ENCODE measurements around the gene TAS2R40. TPM values are rescaled to one million over a fixed set of nuclear protein-coding genes. Genes with fewer than 3 reads are reported as not detected.

Gene TAS2R40
- total RNA-seq, 1 donor from 2014 or later, result not detected

- no peaks in the 10 kb centered on the region for H3K27me3 ChIP-seq (ENCODE audit: low read depth)
- intact Hi-C loops (cut with micrococcal nuclease), result no loop called here
- H3K4me1 ChIP-seq, result peaks cover 7% of the 10 kb centered on the region
- no peak for TF ChIP-seq CTCF (IDR thresholded peaks at IDR 0.05; ENCODE audit: borderline replicate concordance)
- H3K9me3 ChIP-seq (replicated peaks), result peaks cover 26% of the 10 kb centered on the region
- no peak overlapping the region for H3K4me3 ChIP-seq
- H3K36me3 ChIP-seq, result no peaks in the 10 kb centered on the region
- no peak for DNase-seq
- H3K27ac ChIP-seq (replicated peaks), result no peak overlapping the region
These were observed 15.5 kb downstream of the TAS2R40 start for GRCh38 chr7:143237366-143237765.

GRCh38 chr7:143238289-143238980, 16.6 kb downstream of the TAS2R40 start:
- Histone ChIP-seq H3K4me1 (peaks cover 7% of the 10 kb centered on the region), H3K27ac (replicated peaks) (peak overlapping the region; percentile 10), H3K9me3 (replicated peaks) (peaks cover 26% of the 10 kb centered on the region), H3K36me3 (no peaks in the 10 kb centered on the region), H3K4me3 (no peak overlapping the region), H3K27me3 (ENCODE audit: low read depth) (no peaks in the 10 kb centered on the region)
- no peak for DNase-seq
- no peak for TF ChIP-seq CTCF (IDR thresholded peaks at IDR 0.05; ENCODE audit: borderline replicate concordance)
- intact Hi-C loops (cut with micrococcal nuclease), result no loop called here

- Histone ChIP-seq H3K36me3 (no peaks in the 10 kb centered on the region), H3K4me1 (peaks cover 7% of the 10 kb centered on the region), H3K27ac (replicated peaks) (no peak overlapping the region), H3K4me3 (no peak overlapping the region), H3K9me3 (replicated peaks) (peaks cover 26% of the 10 kb centered on the region), H3K27me3 (ENCODE audit: low read depth) (no peaks in the 10 kb centered on the region)
- no peak for DNase-seq
- intact Hi-C loops (cut with micrococcal nuclease), result loop anchor here (2.0 to 5.0 kb wide), 2 partner anchors 65 to 177 kb away; no protein-coding TSS in a partner anchor
- TF ChIP-seq CTCF (IDR thresholded peaks at IDR 0.05; ENCODE audit: borderline replicate concordance), result no peak
These were observed 18.0 kb downstream of the TAS2R40 start for GRCh38 chr7:143239813-143240212.

- Histone ChIP-seq H3K27me3 (ENCODE audit: low read depth) (no peaks in the 10 kb centered on the region), H3K27ac (replicated peaks) (no peak overlapping the region), H3K9me3 (replicated peaks) (peaks cover 23% of the 10 kb centered on the region), H3K36me3 (no peaks in the 10 kb centered on the region), H3K4me1 (peaks cover 7% of the 10 kb centered on the region), H3K4me3 (peak overlapping the region; percentile 19)
- TF ChIP-seq CTCF (IDR thresholded peaks at IDR 0.05; ENCODE audit: borderline replicate concordance), result peak; percentile 96
- intact Hi-C loops (cut with micrococcal nuclease), result loop anchor here (2.0 to 5.0 kb wide), 2 partner anchors 64 to 177 kb away; no protein-coding TSS in a partner anchor
- peak; percentile 39 for DNase-seq
These were observed 18.7 kb downstream of the TAS2R40 start for GRCh38 chr7:143240291-143241168.

GRCh38 chr7:143242306-143242705, 20.5 kb downstream of the TAS2R40 start:
- no peak for TF ChIP-seq CTCF (IDR thresholded peaks at IDR 0.05; ENCODE audit: borderline replicate concordance)
- H3K27me3 ChIP-seq (ENCODE audit: low read depth), result no peaks in the 10 kb centered on the region
- no peak for DNase-seq
- H3K9me3 ChIP-seq (replicated peaks), result peaks cover 5% of the 10 kb centered on the region
- peaks cover 7% of the 10 kb centered on the region for H3K4me1 ChIP-seq
- no peak overlapping the region for H3K27ac ChIP-seq (replicated peaks)
- no peaks in the 10 kb centered on the region for H3K36me3 ChIP-seq
- intact Hi-C loops (cut with micrococcal nuclease), result loop anchor here (5.0 kb wide), 1 partner anchor 175 kb away; no protein-coding TSS in a partner anchor
- no peak overlapping the region for H3K4me3 ChIP-seq

All from left ventricle myocardium inferior (tissue), 1 donor.